T-helper 2 cell treated with Interferon-gamma antibody and Interleukin-4, amounts not matched to agents 5 μg/mL and 100 μg/mL, for 36 hours (primary cell): ENCODE measurements around the gene GRIP1.

ENCODE experiments used
- DNase-seq: peaks from one replicate; pipeline ENCODE4 v3.0.0; 2021; ENCODE audit warnings: low spot score
- H3K27ac Mint-ChIP-seq: one replicate; pipeline ENCODE4 v1.8.0; 2021; ENCODE audit warnings: mild to moderate bottlenecking, mixed read lengths
- H3K27me3 Mint-ChIP-seq: one replicate; pipeline ENCODE4 v1.8.0; 2021; ENCODE audit warnings: low read depth, mixed read lengths
- H3K36me3 Mint-ChIP-seq: one replicate; pipeline ENCODE4 v1.8.0; 2021; ENCODE audit warnings: low read depth, mixed read lengths
- H3K4me1 Mint-ChIP-seq: one replicate; pipeline ENCODE4 v1.8.0; 2021; ENCODE audit warnings: low read depth, mixed read lengths
- H3K4me3 Mint-ChIP-seq: one replicate; pipeline ENCODE4 v1.8.0; 2022; ENCODE audit warnings: mild to moderate bottlenecking, moderate library complexity, mixed read lengths
- H3K9me3 Mint-ChIP-seq: one replicate; pipeline ENCODE4 v1.8.0; 2021; ENCODE audit warnings: mixed read lengths

The GRIP1 gene

DNA sequence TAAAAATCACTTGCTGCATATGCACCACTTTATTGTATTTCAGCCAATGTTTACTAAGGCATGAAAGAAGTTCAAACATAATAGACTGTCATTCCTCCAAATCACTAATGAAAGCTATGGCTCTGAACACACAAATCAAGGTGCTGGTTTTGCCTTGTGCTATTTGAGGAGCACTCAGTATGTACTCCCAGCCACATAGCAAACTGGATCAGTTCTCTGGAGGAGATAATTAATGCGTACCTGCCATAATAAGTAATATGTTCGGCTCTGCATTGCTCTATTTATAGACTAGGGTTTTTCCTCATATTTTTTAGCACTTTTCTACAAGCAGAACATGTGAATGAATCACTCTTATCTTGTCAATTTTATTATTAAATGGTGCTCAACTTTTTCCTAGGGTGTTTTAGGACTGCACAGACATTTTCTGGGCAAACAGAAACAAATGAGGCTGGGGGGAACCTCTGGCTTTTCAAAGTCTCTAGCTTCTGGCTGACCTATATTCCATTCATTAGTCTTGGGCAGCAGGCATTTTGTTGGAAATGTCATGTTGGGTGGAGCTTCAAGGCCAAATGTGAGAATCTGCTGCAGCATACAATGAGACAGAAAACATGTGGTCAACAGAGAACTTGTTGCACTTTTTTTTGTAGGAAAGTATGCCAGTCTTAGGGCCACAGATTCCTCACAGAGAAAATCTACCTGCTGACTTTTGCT lies 88.4 kb downstream of the GRIP1 start:
- Mint-ChIP-seq H3K4me3 (no peak overlapping the region), H3K9me3 (no peaks in the 10 kb centered on the region), H3K4me1 (no peaks in the 10 kb centered on the region), H3K27me3 (no peaks in the 10 kb centered on the region), H3K36me3 (no peaks in the 10 kb centered on the region), H3K27ac (no peak overlapping the region)
- DNase-seq = no peak

DNA sequence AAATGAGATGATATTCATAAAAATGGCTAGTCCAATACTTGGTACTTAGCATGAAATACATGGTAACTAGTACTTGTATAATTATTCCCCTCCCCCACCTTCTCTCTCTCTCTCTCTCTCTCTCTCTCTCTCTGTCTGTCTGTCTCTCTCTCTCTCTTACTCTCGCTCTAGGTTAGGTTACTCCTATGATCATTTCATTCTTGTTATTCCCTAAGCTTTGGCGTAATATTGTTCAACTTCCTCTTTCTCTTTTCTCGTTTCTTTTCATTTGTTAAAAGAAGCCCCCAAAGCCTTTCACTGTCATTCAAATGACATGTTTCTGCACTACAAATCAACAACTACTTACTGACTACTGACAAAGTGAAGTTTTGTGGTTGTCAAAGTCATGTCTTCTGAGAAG lies 89.8 kb downstream of the GRIP1 start:
- Mint-ChIP-seq H3K36me3 (no peaks in the 10 kb centered on the region), H3K27me3 (no peaks in the 10 kb centered on the region), H3K4me3 (no peak overlapping the region), H3K27ac (no peak overlapping the region), H3K4me1 (no peaks in the 10 kb centered on the region), H3K9me3 (no peaks in the 10 kb centered on the region)
- DNase-seq = no peak

DNA sequence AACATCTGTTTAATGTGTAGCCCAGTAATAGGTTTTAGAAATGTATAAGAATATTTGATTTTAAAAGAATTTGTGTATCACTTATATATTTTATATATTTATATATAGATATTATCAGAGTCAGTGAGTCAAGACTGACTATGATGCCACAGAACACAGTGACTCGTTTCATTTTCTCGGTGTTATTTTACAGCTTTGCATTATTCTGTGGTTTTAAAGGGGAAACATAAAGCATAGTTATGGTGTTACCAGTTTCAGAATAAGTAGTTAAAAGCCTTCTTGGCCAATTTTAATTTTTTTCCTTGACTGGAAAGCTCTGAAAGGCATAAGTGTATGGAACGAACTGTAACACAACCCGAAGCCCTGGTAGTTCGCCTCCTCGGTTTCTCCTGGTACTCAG lies 91.0 kb downstream of the GRIP1 start:
- H3K4me1 Mint-ChIP-seq = no peaks in the 10 kb centered on the region
- H3K36me3 Mint-ChIP-seq = no peaks in the 10 kb centered on the region
- no peak for DNase-seq
- H3K27me3 Mint-ChIP-seq = no peaks in the 10 kb centered on the region
- no peaks in the 10 kb centered on the region for H3K9me3 Mint-ChIP-seq
- no peak overlapping the region for H3K27ac Mint-ChIP-seq
- H3K4me3 Mint-ChIP-seq = no peak overlapping the region

DNA sequence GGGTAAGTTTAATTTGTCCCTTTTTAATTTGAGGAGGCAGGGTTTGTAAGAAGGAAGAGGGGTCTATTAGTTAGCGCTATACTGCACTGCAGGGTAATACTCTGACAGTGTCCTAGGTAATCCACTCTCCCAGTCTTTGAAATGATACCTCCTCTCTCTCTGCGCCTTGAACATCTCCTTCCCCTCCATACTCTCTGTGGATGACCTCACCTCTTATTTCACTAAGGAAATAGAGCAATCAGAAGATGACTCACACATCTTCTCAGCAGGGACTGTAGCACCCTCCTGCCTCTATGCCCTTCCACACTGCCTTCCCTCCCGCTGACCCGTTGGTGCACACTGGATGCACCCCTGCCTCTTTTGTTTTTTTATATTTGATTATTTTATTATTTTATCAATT lies 94.2 kb downstream of the GRIP1 start:
- Mint-ChIP-seq H3K9me3 (no peaks in the 10 kb centered on the region), H3K4me3 (no peak overlapping the region), H3K27ac (no peak overlapping the region), H3K4me1 (no peaks in the 10 kb centered on the region), H3K27me3 (no peaks in the 10 kb centered on the region), H3K36me3 (no peaks in the 10 kb centered on the region)
- DNase-seq = no peak

DNA sequence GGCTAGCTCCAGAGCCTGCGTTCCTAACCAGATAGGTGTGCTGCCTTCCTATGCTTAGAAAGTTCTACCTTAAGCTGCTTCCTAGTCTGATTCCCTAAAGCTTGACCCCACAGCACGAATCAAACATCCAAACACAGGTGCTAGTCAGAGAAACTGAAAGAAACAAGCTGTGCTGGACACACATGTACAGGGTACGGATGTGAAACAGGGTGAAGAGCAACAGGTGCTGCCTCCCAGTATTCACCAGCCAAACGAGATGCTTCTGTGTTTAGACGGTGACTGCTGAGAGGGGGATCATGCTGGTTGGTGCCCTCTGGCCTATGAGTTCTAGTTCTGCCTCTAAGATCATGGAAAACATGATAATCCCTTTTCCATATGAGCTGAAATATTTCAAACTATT lies 105.3 kb downstream of the GRIP1 start:
- Mint-ChIP-seq H3K36me3 (no peaks in the 10 kb centered on the region), H3K4me1 (no peaks in the 10 kb centered on the region), H3K4me3 (no peak overlapping the region), H3K9me3 (no peaks in the 10 kb centered on the region), H3K27me3 (peaks cover 2% of the 10 kb centered on the region), H3K27ac (no peak overlapping the region)
- DNase-seq = no peak

DNA sequence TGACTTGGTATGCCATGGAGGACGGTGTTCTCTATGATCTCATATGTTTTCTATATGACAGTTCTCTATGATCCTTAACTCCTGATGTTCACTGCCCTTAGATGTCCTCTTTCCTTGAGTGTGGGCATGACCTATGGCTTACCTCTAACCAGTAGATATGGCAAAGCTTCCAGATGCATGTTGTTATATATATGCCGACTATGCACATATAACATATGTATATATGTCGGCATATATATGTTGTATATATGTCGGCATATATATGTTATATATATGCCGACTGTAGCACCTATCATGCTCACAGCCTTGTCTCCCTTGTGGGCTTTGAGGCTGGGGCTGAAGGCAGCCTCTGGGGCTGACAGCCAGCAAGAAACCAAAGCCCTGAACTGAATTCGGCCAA lies 106.0 kb downstream of the GRIP1 start:
- Mint-ChIP-seq H3K36me3 (no peaks in the 10 kb centered on the region), H3K27me3 (peaks cover 2% of the 10 kb centered on the region), H3K9me3 (no peaks in the 10 kb centered on the region), H3K4me3 (no peak overlapping the region), H3K4me1 (no peaks in the 10 kb centered on the region), H3K27ac (no peak overlapping the region)
- DNase-seq = no peak

DNA sequence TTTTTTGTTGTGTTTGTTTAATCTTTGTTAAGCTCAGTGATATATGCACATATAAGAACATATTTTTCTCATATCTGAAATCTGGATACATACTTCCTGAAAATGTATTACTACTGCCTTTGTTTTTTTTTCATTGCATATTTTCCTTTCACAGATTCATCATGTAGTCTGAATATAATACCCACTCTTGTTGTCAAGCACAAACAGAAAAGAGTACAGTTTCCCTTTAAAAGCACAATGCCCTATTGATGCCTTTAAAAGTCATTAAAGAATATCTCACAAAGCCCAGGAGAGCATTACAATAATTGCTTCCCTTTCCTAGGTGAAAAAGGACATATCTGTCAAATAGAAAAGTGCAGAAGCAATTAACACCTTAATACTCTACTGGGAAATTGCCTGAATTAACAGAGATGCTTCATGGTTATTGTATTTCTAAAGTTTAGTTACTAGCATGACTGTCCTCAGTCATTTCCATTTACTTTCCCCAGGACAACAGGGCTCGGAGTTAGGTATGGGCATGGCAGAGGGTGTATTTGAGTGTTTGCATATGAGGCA lies 107.4 kb downstream of the GRIP1 start:
- no peak for DNase-seq
- H3K9me3 Mint-ChIP-seq = no peaks in the 10 kb centered on the region
- no peak overlapping the region for H3K4me3 Mint-ChIP-seq
- H3K27me3 Mint-ChIP-seq = peaks cover 2% of the 10 kb centered on the region
- no peaks in the 10 kb centered on the region for H3K36me3 Mint-ChIP-seq
- no peaks in the 10 kb centered on the region for H3K4me1 Mint-ChIP-seq
- H3K27ac Mint-ChIP-seq = no peak overlapping the region

DNA sequence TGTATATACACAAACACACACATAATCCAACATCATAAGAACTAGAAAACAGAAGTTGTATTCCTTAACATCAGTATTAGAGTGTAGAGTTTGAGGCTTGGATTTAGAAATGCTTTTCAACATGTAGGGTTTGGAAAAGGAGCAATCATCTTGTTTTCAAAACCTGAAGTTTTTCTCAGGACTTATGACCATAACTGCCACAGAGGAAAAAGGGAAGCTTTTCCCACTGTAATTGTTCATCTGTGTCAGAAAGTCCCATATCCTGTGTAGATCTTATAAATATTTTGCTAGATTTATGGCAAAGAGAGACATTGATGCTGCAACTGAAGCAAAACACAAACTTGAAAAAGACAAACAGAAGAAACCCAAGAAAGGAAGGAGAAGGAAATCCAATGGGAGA lies 115.7 kb downstream of the GRIP1 start:
- no peak overlapping the region for H3K4me3 Mint-ChIP-seq
- no peaks in the 10 kb centered on the region for H3K4me1 Mint-ChIP-seq
- H3K27me3 Mint-ChIP-seq = no peaks in the 10 kb centered on the region
- H3K36me3 Mint-ChIP-seq = no peaks in the 10 kb centered on the region
- no peak overlapping the region for H3K27ac Mint-ChIP-seq
- peaks cover 4% of the 10 kb centered on the region for H3K9me3 Mint-ChIP-seq
- DNase-seq = no peak

DNA sequence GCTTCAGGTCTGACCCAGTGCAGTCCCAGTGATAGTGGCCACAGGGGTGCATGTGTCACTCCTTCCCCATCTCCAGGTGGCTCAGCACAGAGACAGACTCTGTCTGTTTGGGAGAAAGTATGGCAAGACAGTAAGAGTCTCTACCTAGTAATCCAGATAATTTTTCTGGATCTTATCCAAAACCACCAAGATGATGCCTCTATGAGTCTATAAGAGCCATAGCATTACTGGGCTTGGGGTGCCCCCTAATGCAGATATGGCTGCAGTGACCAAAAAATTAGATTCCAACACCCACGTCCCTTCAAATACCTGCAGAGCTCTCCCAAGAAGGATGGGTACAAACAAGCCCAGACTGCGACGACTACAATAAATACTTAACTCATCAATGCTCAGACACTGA lies 123.8 kb downstream of the GRIP1 start:
- H3K27me3 Mint-ChIP-seq = no peaks in the 10 kb centered on the region

DNA sequence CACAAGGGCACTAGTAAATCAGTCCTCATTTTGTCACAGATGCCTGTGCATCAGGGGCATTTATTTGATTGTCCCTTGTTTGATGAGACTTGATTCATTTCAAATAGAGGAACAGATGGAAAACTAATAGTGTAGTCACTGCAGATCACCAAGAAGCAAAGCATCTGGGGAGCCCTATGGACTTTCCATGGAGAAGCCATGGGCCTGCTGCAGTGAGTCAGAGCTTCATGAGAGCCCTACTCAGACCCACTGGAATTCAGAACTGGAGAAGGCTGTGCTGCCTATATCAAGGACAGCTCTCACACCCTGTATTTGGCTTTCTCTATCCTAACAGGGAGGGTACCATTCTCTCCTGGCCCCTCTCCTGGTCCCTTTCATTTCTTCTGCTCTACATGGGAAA lies 126.2 kb downstream of the GRIP1 start:
- H3K36me3 Mint-ChIP-seq = no peaks in the 10 kb centered on the region
- H3K4me1 Mint-ChIP-seq = peaks cover 1% of the 10 kb centered on the region
- H3K27me3 Mint-ChIP-seq = no peaks in the 10 kb centered on the region
- no peak overlapping the region for H3K4me3 Mint-ChIP-seq
- H3K9me3 Mint-ChIP-seq = no peaks in the 10 kb centered on the region
- H3K27ac Mint-ChIP-seq = no peak overlapping the region
- DNase-seq = no peak

More for the DNA sequence above, 123.8 kb downstream of the GRIP1 start:
- no peak for DNase-seq
- H3K36me3 Mint-ChIP-seq = no peaks in the 10 kb centered on the region
- H3K4me3 Mint-ChIP-seq = no peak overlapping the region
- no peak overlapping the region for H3K27ac Mint-ChIP-seq
- H3K9me3 Mint-ChIP-seq = no peaks in the 10 kb centered on the region
- H3K4me1 Mint-ChIP-seq = peaks cover 1% of the 10 kb centered on the region

DNA sequence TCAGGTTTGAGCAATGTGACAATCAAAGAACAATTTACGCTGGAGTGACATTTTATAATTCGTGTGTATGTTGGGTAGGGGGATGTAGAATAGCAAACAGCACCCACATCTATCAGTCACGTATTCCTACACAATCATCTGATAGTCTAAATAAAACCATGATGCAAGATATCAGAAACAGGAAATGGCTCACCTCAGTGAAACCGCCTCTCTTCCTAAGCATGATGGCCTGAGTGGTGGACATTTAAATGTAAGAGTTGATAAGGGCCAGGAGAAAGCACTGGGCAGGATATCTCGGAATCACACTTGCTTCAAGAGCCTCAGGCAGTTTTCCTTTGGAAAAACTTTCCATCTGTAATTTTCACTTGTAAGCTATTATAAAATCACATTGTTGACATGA lies 128.2 kb downstream of the GRIP1 start:
- no peak overlapping the region for H3K27ac Mint-ChIP-seq

DNA sequence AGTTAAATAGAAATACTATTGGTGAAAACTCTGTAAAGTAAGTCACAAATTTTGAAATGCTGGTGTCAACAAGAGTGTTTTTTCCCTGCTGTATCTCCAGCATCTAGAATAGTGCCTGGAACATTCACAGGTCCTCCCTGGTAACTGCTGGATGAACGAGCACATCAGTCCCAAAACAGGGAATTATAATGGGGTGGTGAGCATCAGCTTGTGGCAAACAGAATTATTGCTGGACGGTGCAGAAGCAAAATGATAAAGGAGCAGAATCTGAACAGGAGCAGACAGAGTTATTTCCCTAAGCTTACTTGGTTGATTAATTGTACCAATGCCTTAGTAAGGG lies 129.9 kb downstream of the GRIP1 start:
- Mint-ChIP-seq H3K4me3 (no peak overlapping the region), H3K4me1 (no peaks in the 10 kb centered on the region), H3K36me3 (no peaks in the 10 kb centered on the region), H3K27ac (no peak overlapping the region), H3K9me3 (no peaks in the 10 kb centered on the region), H3K27me3 (peaks cover 2% of the 10 kb centered on the region)
- no peak for DNase-seq

More for the DNA sequence above, 128.2 kb downstream of the GRIP1 start:
- H3K9me3 Mint-ChIP-seq = no peaks in the 10 kb centered on the region
- no peak overlapping the region for H3K4me3 Mint-ChIP-seq
- no peaks in the 10 kb centered on the region for H3K4me1 Mint-ChIP-seq
- DNase-seq = no peak
- peaks cover 2% of the 10 kb centered on the region for H3K27me3 Mint-ChIP-seq
- H3K36me3 Mint-ChIP-seq = no peaks in the 10 kb centered on the region

DNA sequence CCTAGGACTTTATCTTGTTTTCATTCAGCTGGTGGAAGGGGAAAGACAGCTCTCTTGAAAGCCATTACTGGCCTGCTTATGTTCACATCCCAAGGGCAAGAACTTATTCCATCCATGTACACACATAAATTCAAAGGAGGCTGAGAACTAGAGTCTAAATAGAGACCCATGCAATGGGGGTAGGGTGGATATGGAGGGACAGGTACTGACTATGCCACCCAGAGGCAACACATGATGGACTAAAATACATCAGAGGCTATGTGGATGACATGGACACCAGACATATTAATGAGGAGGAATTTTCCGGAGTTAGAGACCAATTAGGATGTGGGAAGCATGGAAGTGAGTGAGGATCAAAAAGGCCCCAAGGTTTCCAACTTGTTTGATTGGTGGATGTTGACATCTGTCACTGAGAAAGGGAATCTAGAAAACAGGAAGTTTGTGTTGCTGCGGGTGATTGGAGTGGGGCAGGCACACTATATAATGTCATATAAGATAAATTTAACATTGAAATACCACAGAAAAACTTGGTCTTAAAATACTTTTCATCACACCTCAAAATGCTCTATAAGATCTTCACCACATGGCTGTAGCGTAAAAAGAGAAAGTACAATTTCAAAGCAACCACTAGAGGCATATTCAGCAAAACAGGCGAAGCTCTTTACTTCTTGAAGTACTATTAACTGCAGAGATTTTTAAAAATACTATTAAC lies 130.4 kb downstream of the GRIP1 start:
- Mint-ChIP-seq H3K27ac (no peak overlapping the region), H3K4me1 (no peaks in the 10 kb centered on the region)
- no peak for DNase-seq

DNA sequence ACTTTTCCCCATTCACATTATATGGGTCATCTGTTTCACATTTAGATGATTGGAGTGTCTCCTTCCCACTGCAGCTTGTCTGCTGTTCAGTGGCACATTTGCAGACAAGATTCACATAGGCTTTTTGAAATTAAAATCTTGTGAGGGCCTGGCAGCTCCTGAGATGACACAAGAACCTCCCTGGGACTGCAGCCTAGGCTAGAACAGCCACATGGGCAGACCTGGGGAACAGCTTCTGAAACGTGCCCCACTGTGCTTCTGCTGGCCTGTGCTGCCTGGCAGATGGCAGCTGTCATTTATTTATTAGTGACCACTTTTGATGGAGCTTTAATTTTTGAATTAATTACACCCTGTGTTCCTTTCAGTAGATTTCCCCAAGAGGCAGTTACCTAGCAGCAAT lies 137.4 kb downstream of the GRIP1 start:
- no peak for DNase-seq
- Mint-ChIP-seq H3K4me1 (no peaks in the 10 kb centered on the region), H3K9me3 (no peaks in the 10 kb centered on the region), H3K4me3 (no peak overlapping the region), H3K27me3 (no peaks in the 10 kb centered on the region), H3K27ac (no peak overlapping the region), H3K36me3 (no peaks in the 10 kb centered on the region)

More for the DNA sequence above, 130.4 kb downstream of the GRIP1 start:
- H3K9me3 Mint-ChIP-seq = no peaks in the 10 kb centered on the region
- no peak overlapping the region for H3K4me3 Mint-ChIP-seq
- H3K27me3 Mint-ChIP-seq = peaks cover 2% of the 10 kb centered on the region
- H3K36me3 Mint-ChIP-seq = no peaks in the 10 kb centered on the region
